NOMO-1 treated with DMSO at 0.1 percent for 48 hours (cell line): Measurements from ENCODE around the gene RSRC1.
A peak's percentile ranks its signal among the peaks of the same experiment; 100 is the strongest.
"Not testable (repeated sequence)": the region's sequence is repeated elsewhere in the genome, so short reads cannot be mapped to it uniquely, and the experiment has no call there.

ENCODE experiments used
- DNase-seq: peaks from one replicate; lab custom pipeline; 2025; ENCODE audit not compliant: unreplicated experiment; lab: John Stamatoyannopoulos, UW

RSRC1 gene

GRCh38 chr3:158109804-158110657, at the start of gene RSRC1:
Gene RSRC1 (plus strand): TSS chr3:158110089. CDS start chr3:158122105, 12,016 bp downstream.
- DNase-seq = peak; percentile 96

- not testable (repeated sequence) for DNase-seq
Observed at GRCh38 chr3:158065574-158065973, 44.3 kb upstream of the RSRC1 start.

DNA sequence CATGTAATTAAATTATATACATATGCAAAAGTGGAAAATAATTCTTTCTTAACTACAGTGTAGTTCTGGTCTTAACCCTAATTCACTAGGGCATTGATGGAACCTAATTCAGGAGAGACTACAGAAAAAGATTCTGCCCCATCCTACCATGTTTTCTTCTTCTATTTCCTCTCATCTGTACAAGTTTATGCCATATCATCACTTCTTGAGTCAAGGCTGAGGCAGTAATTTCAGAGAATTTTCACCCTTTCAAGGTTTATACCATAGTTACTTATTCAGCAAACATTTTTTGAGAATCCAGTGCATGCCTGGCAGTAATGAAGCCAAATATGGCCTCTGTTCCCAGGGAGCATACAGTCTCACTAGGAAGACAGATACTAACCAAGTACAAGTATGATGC, 37.1 kb upstream of the RSRC1 start:
- no peak for DNase-seq

GRCh38 chr3:158074591-158074990, 35.3 kb upstream of the RSRC1 start:
- DNase-seq = no peak

GRCh38 chr3:158079599-158079998, 30.3 kb upstream of the RSRC1 start:
- DNase-seq = no peak

DNA sequence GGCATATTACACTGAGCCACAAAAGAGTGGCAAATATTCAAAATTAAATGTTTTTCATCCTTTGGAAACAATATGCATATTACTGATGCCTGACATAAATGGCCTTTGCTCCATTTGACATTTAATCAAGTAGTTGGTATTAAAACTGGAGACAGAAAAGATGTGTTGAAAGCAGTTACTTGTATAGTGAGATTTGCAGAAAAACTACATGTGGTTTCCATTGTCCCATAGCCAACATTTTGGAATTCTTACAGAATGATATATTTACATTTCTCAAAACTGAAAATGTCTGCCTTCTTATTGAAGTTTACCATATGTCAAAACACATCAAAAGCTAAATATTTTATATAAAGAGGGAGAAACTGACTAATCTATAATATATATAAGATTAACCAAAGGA, 25.2 kb upstream of the RSRC1 start:
- DNase-seq = no peak

- no peak for DNase-seq
Observed at GRCh38 chr3:158085358-158085757, 24.5 kb upstream of the RSRC1 start.

GRCh38 chr3:158085931-158086330, 24.0 kb upstream of the RSRC1 start:
- no peak for DNase-seq

- DNase-seq = no peak
Observed at GRCh38 chr3:158086361-158086760, 23.5 kb upstream of the RSRC1 start.

- no peak for DNase-seq
Observed at GRCh38 chr3:158086776-158087175, 23.1 kb upstream of the RSRC1 start.

DNA sequence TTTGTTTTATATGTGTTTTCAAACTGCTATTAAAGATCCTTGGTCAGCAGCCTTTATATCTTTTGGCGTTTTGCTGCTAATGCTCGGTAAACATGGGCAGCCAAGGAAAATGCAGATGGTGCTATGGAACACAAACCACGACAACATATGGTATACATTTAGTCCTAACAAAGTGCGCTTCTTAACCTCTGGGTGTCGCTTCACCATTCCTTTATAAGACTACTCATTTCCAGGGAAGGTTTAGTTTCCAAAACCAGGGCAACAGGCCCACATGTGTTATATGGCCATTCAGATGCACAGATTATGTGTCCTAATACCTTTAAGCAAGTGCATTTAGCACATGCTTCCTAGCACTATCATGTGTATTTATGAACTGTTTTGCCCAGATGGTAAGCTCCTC, 18.4 kb upstream of the RSRC1 start:
- DNase-seq = no peak

GRCh38 chr3:158093526-158093925, 16.4 kb upstream of the RSRC1 start:
- no peak for DNase-seq

GRCh38 chr3:158094235-158095110, 15.4 kb upstream of the RSRC1 start:
- no peak for DNase-seq

DNA sequence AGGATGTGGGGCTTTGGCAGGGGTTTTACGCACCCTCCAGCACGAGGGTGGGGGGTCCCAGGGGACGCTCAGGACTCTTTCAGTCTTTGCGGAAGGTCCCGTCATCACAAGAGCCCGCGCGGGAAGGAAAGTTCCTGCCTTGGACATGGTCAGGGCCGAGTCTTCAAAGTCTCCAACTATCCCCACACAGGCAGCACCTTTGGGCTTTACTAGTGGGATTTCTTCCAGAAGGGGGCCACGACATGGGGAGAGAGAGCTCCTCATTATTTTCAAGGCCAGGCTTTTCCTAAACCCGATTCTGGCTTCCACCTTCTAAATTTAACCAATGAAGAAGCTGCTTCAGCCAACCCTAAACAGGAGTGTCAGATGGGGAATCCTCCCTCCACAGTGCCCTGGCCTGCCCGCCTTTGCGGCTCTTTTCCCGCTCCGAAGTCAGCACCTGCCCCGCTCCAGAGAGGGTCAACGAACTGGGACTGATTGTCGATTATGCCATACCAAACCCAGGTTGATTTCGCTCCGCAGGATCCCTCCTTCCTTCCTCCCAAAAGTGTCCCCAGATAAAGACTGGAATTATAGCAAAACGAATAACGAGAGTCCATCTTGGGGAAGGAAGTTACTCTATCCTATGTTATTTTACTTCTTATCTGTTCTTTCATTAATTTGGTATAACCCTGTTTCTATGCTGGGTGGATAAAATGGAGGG, 14.6 kb upstream of the RSRC1 start:
- DNase-seq = no peak

DNA sequence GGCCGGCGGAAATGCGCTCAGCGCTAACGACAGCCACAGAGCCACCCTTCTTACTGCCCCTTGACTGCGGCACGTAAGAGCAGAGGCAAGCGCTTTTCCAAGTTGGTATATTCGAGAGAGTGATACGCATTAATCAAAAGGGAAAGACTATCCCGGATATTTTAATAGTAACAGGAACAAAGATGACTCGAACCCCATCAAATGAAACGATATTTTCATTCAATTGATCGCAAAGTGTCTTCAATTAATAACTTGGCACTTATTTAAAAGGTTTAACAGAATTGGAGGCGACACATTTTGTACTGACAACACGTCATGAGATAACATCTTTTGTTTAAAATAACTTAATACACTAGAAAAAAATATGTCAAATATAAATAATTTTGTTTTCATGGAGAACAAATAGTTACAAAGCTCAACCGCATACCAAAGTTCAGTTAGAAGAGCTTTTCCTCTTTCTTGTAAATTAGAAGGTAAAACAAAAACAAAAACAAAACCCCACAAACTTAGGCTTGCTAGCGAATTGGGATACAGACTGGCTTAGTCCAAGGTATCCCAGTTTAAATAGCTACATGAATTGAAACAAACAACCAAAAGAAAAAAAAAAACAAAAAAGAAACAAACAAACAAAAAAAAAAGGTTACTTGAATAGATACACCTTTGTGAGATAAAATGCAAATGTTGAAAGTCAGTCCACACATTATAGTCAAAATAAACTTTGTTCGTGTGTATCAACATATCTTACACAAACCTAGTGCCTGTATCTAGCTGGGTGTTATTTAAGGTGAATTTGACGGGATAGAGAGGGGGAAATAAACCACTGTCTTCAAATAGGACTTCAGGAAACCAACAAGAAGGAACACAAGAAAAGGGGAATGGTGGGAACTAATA, 13.8 kb upstream of the RSRC1 start:
- DNase-seq = no peak

DNA sequence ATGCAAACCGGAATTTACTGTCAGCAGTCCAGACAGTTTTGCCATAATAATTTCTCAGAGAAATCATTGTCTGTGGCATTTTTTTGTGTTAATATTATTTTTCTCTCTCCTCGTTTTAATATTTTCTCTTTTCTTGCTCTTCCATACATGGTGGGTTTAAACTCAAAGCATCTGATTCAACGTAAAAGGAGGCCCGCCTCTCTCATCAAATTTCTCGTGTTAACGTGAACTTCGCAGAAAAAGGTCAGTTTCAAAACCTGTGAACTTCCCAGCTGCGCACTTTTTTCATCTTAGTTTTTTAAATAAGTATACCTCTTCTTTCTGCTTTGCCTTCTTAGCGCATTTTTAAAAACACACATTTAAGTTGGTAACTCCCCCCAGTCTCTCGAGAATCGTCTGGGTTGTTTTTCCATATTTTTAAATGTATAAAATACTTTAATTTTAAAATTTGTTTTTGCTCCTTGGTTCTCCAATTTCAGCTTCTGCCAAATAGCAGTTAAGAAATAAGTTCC, 12.8 kb upstream of the RSRC1 start:
- peak; percentile 81 for DNase-seq

- peak; percentile 77 for DNase-seq
Observed at GRCh38 chr3:158097593-158098308, 12.1 kb upstream of the RSRC1 start.

DNA sequence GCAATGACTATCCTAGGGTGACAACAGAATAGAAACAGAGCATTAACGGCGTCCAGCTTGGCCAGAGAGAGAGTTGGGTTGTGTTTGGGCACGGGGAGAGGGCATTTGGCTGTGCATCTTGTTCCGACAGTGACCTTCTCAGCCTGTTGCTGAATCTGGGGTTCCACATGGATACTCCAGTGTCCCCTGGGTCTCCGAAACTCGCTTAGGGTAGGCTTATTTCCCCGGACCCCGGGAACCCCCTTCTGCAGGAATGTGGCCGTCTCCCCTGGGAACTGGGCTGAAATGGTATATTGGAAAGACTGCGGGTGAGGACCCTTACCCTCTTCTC, 11.6 kb upstream of the RSRC1 start:
- DNase-seq = no peak

DNA sequence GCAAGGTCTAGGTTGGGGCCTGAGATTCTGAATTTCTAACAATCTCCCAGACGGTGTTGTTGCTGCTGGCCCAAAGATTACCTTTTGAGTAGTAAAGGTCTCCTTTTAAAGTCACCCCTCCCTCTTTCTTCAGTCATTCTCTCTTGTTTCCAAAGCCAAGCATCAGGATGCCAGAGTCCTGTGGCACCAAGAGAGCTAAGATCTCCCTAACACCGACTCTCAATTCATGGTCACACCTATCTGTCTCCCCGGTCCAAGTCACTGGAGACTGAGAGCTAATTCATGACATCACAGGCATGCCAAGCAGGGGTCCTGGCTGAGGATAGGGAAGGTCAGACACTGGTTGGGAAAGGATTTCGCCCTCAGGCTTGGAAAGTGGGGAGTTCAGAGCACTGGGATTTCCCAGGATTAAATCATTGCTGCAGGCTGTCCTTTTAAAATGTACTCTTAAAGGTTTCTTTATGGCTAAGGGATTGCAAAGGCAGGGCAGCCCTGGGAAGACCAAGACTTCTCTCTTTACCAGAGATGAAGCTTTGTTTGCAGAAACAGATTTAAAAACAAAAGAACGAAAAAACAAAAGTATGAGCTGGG, 11.0 kb upstream of the RSRC1 start:
- DNase-seq = no peak
